ENCODE results near the gene MCC.
A peak's percentile ranks its signal among the peaks of the same experiment; 100 is the strongest.

MCC gene

DNA sequence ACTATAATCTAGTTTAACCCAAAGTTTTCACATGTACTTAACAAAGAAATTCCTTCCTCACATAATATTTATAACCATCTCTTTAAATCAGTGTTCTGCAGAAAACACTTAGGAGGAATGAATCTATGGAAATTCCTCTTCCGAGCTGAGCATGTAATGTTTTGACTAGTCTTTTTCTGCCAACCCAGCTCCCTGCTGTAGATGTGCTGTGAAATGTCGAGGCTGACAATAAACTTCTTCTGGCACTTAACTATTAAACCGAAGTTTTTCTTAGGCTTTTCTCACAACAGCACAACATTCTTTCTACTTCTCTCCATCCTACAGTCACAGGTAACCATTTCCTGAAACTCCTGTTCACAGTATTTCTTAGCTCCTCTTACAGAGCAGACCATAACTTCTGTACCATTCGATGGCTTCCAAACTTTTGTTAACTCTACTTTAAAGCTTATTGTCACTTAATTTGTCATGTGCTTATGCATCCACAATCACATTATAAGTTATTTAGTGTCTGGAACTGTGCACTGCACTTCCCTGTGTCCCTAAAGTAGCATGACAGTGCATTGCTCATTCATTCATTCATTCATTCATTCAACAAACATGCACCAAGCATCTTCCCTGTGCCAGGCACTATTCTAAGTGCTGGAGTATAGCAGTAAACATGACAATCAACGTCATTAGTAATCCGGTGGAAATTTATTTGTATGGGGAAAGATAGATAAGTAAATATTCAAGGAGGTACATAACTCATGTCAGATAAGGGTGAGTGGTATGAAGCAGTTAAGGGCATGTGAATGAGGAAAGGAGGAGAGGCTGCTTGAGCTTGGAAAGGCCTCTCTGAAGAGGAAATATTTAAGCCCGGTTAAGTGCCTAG, 108.1 kb downstream of the MCC start:
- Histone ChIP-seq H3K18ac (ENCODE audit: low read length) (no peak overlapping the region), H3K36me3 (ENCODE audit: control insufficient read depth in 1 of 2, insufficient read depth in 2 of 2, low read length in 2 of 2) (no peaks in the 10 kb centered on the region), H2AFZ (ENCODE audit: insufficient read depth, low read length, poor library complexity) (no peak overlapping the region), H4K12ac (ENCODE audit: low read depth, low read length) (no peak overlapping the region), H3K23ac (ENCODE audit: low read length) (no peak overlapping the region), H2BK5ac (ENCODE audit: low read depth, low read length, poor library complexity) (no peak overlapping the region), H3K4me2 (ENCODE audit: low read length) (no peak overlapping the region), H2BK12ac (ENCODE audit: low read length) (no peak overlapping the region), H3K79me1 (ENCODE audit: low read length) (no peaks in the 10 kb centered on the region), H3K4ac (ENCODE audit: low read depth, low read length) (no peak overlapping the region), H3K27me3 (ENCODE audit: insufficient read depth, low read length) (no peaks in the 10 kb centered on the region), H4K8ac (ENCODE audit: low read depth, low read length) (no peak overlapping the region), H3K4me1 (ENCODE audit: control insufficient read depth in 1 of 2, insufficient read depth in 2 of 2, low read length in 2 of 2) (no peaks in the 10 kb centered on the region), H3K79me2 (ENCODE audit: control insufficient read depth, insufficient read depth, low read length, poor library complexity) (no peaks in the 10 kb centered on the region), H3K9me3 (ENCODE audit: insufficient read depth, low read depth, low read length) (no peaks in the 10 kb centered on the region), H4K91ac (ENCODE audit: low read depth, low read length) (no peak overlapping the region), H3K9ac (ENCODE audit: low read length) (no peak overlapping the region), H3K4me3 (ENCODE audit: low read depth, low read length) (no peak overlapping the region), H3K14ac (ENCODE audit: low read length) (no peak overlapping the region), H2AK5ac (ENCODE audit: low read length) (no peak overlapping the region), H2BK120ac (ENCODE audit: insufficient read depth, low read length, poor library complexity) (no peak overlapping the region), H3K27ac (ENCODE audit: low read depth, low read length) (no peak overlapping the region)
- WGBS (ENCODE audit: extremely low coverage, insufficient coverage, insufficient read length) = no CpG with 5 or more reads among the region's 7 CpGs
- peak; percentile 13 to 73 for DNase-seq

DNA sequence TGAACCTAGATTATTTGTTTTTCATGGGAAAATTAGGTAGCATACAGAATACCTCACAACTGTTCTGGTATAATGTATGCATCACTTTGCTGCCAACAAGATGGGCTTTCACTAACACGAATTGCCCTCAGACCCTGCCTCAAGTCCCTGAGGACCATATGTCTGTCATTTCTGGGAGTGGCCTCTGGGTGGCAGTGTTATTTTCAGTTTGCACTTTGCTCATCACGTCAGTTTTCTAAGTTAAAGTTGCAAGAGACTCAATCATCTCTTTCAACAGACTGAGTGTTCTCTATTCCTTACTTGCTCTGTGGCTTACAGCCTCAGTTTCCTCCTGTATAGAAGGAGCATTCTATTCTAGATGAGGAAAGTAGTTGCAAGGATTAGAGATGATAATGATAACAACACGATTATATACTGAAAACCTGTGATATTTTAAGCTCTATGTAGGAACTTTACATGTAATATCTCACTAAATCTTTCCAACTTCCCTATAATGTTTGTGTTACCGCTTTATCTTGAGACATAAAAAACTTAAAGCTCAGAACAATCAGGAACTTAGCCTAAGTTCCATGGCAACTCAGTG, 109.2 kb downstream of the MCC start:
- Histone ChIP-seq H2BK120ac (ENCODE audit: insufficient read depth, low read length, poor library complexity) (no peak overlapping the region), H3K9me3 (ENCODE audit: insufficient read depth, low read depth, low read length) (no peaks in the 10 kb centered on the region), H3K79me2 (ENCODE audit: control insufficient read depth, insufficient read depth, low read length, poor library complexity) (no peaks in the 10 kb centered on the region), H3K18ac (ENCODE audit: low read length) (no peak overlapping the region), H3K9ac (ENCODE audit: low read length) (no peak overlapping the region), H2BK12ac (ENCODE audit: low read length) (no peak overlapping the region), H3K36me3 (ENCODE audit: control insufficient read depth in 1 of 2, insufficient read depth in 2 of 2, low read length in 2 of 2) (no peaks in the 10 kb centered on the region), H3K4me2 (ENCODE audit: low read length) (no peak overlapping the region), H3K79me1 (ENCODE audit: low read length) (no peaks in the 10 kb centered on the region), H4K8ac (ENCODE audit: low read depth, low read length) (no peak overlapping the region), H3K14ac (ENCODE audit: low read length) (no peak overlapping the region), H4K91ac (ENCODE audit: low read depth, low read length) (no peak overlapping the region), H3K27me3 (ENCODE audit: insufficient read depth, low read length) (no peaks in the 10 kb centered on the region), H3K4me3 (ENCODE audit: low read depth, low read length) (no peak overlapping the region), H3K4me1 (ENCODE audit: control insufficient read depth in 1 of 2, insufficient read depth in 2 of 2, low read length in 2 of 2) (no peaks in the 10 kb centered on the region), H2AFZ (ENCODE audit: insufficient read depth, low read length, poor library complexity) (no peak overlapping the region), H4K12ac (ENCODE audit: low read depth, low read length) (no peak overlapping the region), H3K27ac (ENCODE audit: low read depth, low read length) (no peak overlapping the region), H2AK5ac (ENCODE audit: low read length) (no peak overlapping the region), H2BK5ac (ENCODE audit: low read depth, low read length, poor library complexity) (no peak overlapping the region), H3K23ac (ENCODE audit: low read length) (no peak overlapping the region), H3K4ac (ENCODE audit: low read depth, low read length) (no peak overlapping the region)
- WGBS (ENCODE audit: extremely low coverage, insufficient coverage, insufficient read length) = no CpG with 5 or more reads among the region's 4 CpGs
- DNase-seq = peak; percentile 40 to 78

DNA sequence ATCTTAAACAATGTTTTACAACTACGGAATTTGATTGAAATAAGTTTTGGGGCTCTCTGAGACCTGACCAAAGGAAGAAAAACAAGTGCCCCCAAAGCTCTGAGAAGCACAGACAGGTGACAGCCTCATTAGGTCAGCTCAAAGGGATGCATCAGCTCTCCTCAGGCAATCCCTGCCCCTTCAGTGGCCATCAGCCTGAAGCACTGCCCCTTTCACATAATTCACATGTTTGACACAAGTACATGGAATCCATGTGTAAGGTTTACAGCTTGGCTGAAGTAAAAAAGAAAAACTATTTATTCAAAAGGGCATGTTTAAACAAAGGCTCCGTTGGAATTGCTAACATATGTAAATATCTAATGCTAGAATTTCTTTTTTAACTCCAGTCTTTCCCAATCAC, 109.7 kb downstream of the MCC start:
- no peak overlapping the region for H3K4me2 ChIP-seq (ENCODE audit: low read length)
- H3K79me2 ChIP-seq (ENCODE audit: control insufficient read depth, insufficient read depth, low read length, poor library complexity) = no peaks in the 10 kb centered on the region
- no peak overlapping the region for H2BK12ac ChIP-seq (ENCODE audit: low read length)
- no peak overlapping the region for H4K8ac ChIP-seq (ENCODE audit: low read depth, low read length)
- H3K9ac ChIP-seq (ENCODE audit: low read length) = no peak overlapping the region
- no peak overlapping the region for H3K14ac ChIP-seq (ENCODE audit: low read length)
- H3K4me1 ChIP-seq (ENCODE audit: control insufficient read depth in 1 of 2, insufficient read depth in 2 of 2, low read length in 2 of 2) = no peaks in the 10 kb centered on the region
- no peak overlapping the region for H3K23ac ChIP-seq (ENCODE audit: low read length)
- H3K4me3 ChIP-seq (ENCODE audit: low read depth, low read length) = no peak overlapping the region
- H3K36me3 ChIP-seq (ENCODE audit: control insufficient read depth in 1 of 2, insufficient read depth in 2 of 2, low read length in 2 of 2) = no peaks in the 10 kb centered on the region
- H3K27ac ChIP-seq (ENCODE audit: low read depth, low read length) = no peak overlapping the region
- peak; percentile 21 to 22 for DNase-seq
- no peak overlapping the region for H2AFZ ChIP-seq (ENCODE audit: insufficient read depth, low read length, poor library complexity)
- H3K9me3 ChIP-seq (ENCODE audit: insufficient read depth, low read depth, low read length) = no peaks in the 10 kb centered on the region
- no peak overlapping the region for H2BK120ac ChIP-seq (ENCODE audit: insufficient read depth, low read length, poor library complexity)
- H3K27me3 ChIP-seq (ENCODE audit: insufficient read depth, low read length) = no peaks in the 10 kb centered on the region
- H2BK5ac ChIP-seq (ENCODE audit: low read depth, low read length, poor library complexity) = no peak overlapping the region
- no peak overlapping the region for H3K18ac ChIP-seq (ENCODE audit: low read length)
- no peak overlapping the region for H2AK5ac ChIP-seq (ENCODE audit: low read length)
- no CpG with 5 or more reads among the region's 2 CpGs for WGBS (ENCODE audit: extremely low coverage, insufficient coverage, insufficient read length)
- H4K12ac ChIP-seq (ENCODE audit: low read depth, low read length) = no peak overlapping the region
- no peaks in the 10 kb centered on the region for H3K79me1 ChIP-seq (ENCODE audit: low read length)
- no peak overlapping the region for H3K4ac ChIP-seq (ENCODE audit: low read depth, low read length)
- no peak overlapping the region for H4K91ac ChIP-seq (ENCODE audit: low read depth, low read length)

GRCh38 chr5:113378081-113378480, 110.2 kb downstream of the MCC start:
- no peak overlapping the region for H4K8ac ChIP-seq (ENCODE audit: low read depth, low read length)
- H2BK12ac ChIP-seq (ENCODE audit: low read length) = no peak overlapping the region
- no peak overlapping the region for H3K4ac ChIP-seq (ENCODE audit: low read depth, low read length)
- H3K23ac ChIP-seq (ENCODE audit: low read length) = no peak overlapping the region
- H2BK5ac ChIP-seq (ENCODE audit: low read depth, low read length, poor library complexity) = no peak overlapping the region
- DNase-seq = no peak
- H3K4me3 ChIP-seq (ENCODE audit: low read depth, low read length) = no peak overlapping the region
- no peaks in the 10 kb centered on the region for H3K9me3 ChIP-seq (ENCODE audit: insufficient read depth, low read depth, low read length)
- no peak overlapping the region for H3K4me2 ChIP-seq (ENCODE audit: low read length)
- H3K18ac ChIP-seq (ENCODE audit: low read length) = no peak overlapping the region
- H4K12ac ChIP-seq (ENCODE audit: low read depth, low read length) = no peak overlapping the region
- no peak overlapping the region for H2AK5ac ChIP-seq (ENCODE audit: low read length)
- H3K4me1 ChIP-seq (ENCODE audit: control insufficient read depth in 1 of 2, insufficient read depth in 2 of 2, low read length in 2 of 2) = no peaks in the 10 kb centered on the region
- H3K36me3 ChIP-seq (ENCODE audit: control insufficient read depth in 1 of 2, insufficient read depth in 2 of 2, low read length in 2 of 2) = no peaks in the 10 kb centered on the region
- H3K14ac ChIP-seq (ENCODE audit: low read length) = no peak overlapping the region
- H2AFZ ChIP-seq (ENCODE audit: insufficient read depth, low read length, poor library complexity) = no peak overlapping the region
- no peak overlapping the region for H3K27ac ChIP-seq (ENCODE audit: low read depth, low read length)
- no peaks in the 10 kb centered on the region for H3K79me1 ChIP-seq (ENCODE audit: low read length)
- H2BK120ac ChIP-seq (ENCODE audit: insufficient read depth, low read length, poor library complexity) = no peak overlapping the region
- no peak overlapping the region for H4K91ac ChIP-seq (ENCODE audit: low read depth, low read length)
- H3K27me3 ChIP-seq (ENCODE audit: insufficient read depth, low read length) = no peaks in the 10 kb centered on the region
- H3K79me2 ChIP-seq (ENCODE audit: control insufficient read depth, insufficient read depth, low read length, poor library complexity) = no peaks in the 10 kb centered on the region
- H3K9ac ChIP-seq (ENCODE audit: low read length) = no peak overlapping the region
